GM12878 (cell line): Measurements from ENCODE around the gene B3GNT7. TPM values are rescaled to one million over a fixed set of nuclear protein-coding genes. Genes with fewer than 3 reads are reported as not detected.

Experiments used
- ATAC-seq: fragments of 200-7000 bp; cut with Tn5 transposase; 3 replicates; pipeline ENCODE4 v1.9.1; 2020; ENCODE audit warnings: mild to moderate bottlenecking, moderate library complexity
- BruUV-seq: library from RNA; stranded (reverse); fragments of 400-500 nt; replicated peaks from 2 replicates; lab custom pipeline; 2021; lab: Mats Ljungman, UMichigan
- CTCF ChIA-PET: fragments of 300-600 bp; sonication (Branson Sonifier 250); formaldehyde crosslinking; extraction: SDS; loops from one replicate; lab custom pipeline; 2021; ENCODE audit warnings: inconsistent platforms; lab: Yijun Ruan, JAX
- POLR2A ChIA-PET: fragments of 350-600 bp; formaldehyde crosslinking; extraction: SDS; loops from one replicate; lab custom pipeline; 2021; ENCODE audit warnings: inconsistent platforms; lab: Charles Lee
- RAD21 ChIA-PET: fragments of 300-600 bp; sonication (Branson Sonifier 250); formaldehyde crosslinking; loops from one replicate; lab custom pipeline; 2023; ENCODE audit warnings: antibody characterized with exemption; ENCODE audit not compliant: unreplicated experiment; lab: Charles Lee
- SMC1A ChIA-PET: fragments of 300-600 bp; sonication (Branson Sonifier 250); formaldehyde crosslinking; loops from one replicate; lab custom pipeline; 2023; ENCODE audit not compliant: unreplicated experiment, uncharacterized antibody; lab: Charles Lee
- DNase-seq: peaks from one replicate; pipeline ENCODE4 v3.0.0-alpha.2; 2011; ENCODE audit warnings: low read depth, low spot score
- FAIRE-seq: peaks from 3 replicates; lab custom pipeline; 2011; peaks lifted over from hg19 to GRCh38; lab: Jason Lieb, UNC
- H2AFZ ChIP-seq: 2 replicates; pipeline ENCODE4 v1.6.0; 2011; ENCODE audit warnings: low read depth, low read length, control low read depth; ENCODE audit not compliant: control insufficient read depth
- H3K27ac ChIP-seq: 2 replicates; pipeline ENCODE4 v1.5.1; 2011; ENCODE audit warnings: control low read depth; ENCODE audit not compliant: control insufficient read depth, insufficient read depth
- H3K27me3 ChIP-seq, 2 experiments: replicated peaks in 1 of 2; 2 replicates each; pipeline versions ENCODE4 v1.6.0 to v1.6.1; 2011; ENCODE audit warnings: low read length in 1 of 2; ENCODE audit not compliant: control insufficient read depth in 2 of 2, insufficient read depth in 2 of 2
- H3K36me3 ChIP-seq, 2 experiments: 2 replicates each; pipeline ENCODE4 v1.5.1; 2011; ENCODE audit warnings: low read length in 1 of 2; ENCODE audit not compliant: control insufficient read depth in 2 of 2, insufficient read depth in 2 of 2
- H3K4me1 ChIP-seq: 2 replicates; pipeline ENCODE4 v1.6.1; 2011; ENCODE audit warnings: mild to moderate bottlenecking, low read length, moderate library complexity, mixed read lengths; ENCODE audit not compliant: control insufficient read depth, insufficient read depth
- H3K4me2 ChIP-seq: 2 replicates; pipeline ENCODE4 v1.6.0; 2011; ENCODE audit warnings: control low read depth; ENCODE audit not compliant: control insufficient read depth, insufficient read depth
- H3K4me3 ChIP-seq: fragments of 200-600 bp; sonication (generic); 2 replicates; pipeline ENCODE4 v1.5.1; 2016
- H3K79me2 ChIP-seq: 2 replicates; pipeline ENCODE4 v1.6.0; 2011; ENCODE audit warnings: low read length; ENCODE audit not compliant: control insufficient read depth, insufficient read depth
- H3K9ac ChIP-seq: 2 replicates; pipeline ENCODE4 v1.8.0; 2011; ENCODE audit warnings: low read length, control low read depth, mixed read lengths; ENCODE audit not compliant: control insufficient read depth, insufficient read depth
- H3K9me3 ChIP-seq: replicated peaks from 3 replicates; pipeline ENCODE4 v1.5.1; 2011; ENCODE audit warnings: mild to moderate bottlenecking, low read length; ENCODE audit not compliant: control insufficient read depth, insufficient read depth
- H4K20me1 ChIP-seq: 2 replicates; pipeline ENCODE4 v1.6.0; 2011; ENCODE audit not compliant: control insufficient read depth, insufficient read depth
- DPF2 ChIP-seq: fragments of 450-650 bp; IDR thresholded peaks from 2 replicates; pipeline ENCODE4 v1.6.1; 2017; ENCODE audit warnings: mild to moderate bottlenecking
- EP300 ChIP-seq, 2 experiments: fragments of 150-350 bp in 1 of 2; IDR thresholded peaks; 2 replicates each; pipeline ENCODE4 v1.6.1; 2011 to 2012; ENCODE audit warnings: low read depth in 2 of 2, low read length in 2 of 2, borderline replicate concordance in 1 of 2, improper control_type of control experiment in 1 of 2, inconsistent platforms in 1 of 2; ENCODE audit not compliant: control insufficient read depth in 1 of 2
- NR2F1 ChIP-seq: fragments of 450-650 bp; conservative IDR thresholded peaks from 2 replicates; pipeline ENCODE4 v1.6.1; 2017; ENCODE audit warnings: mild to moderate bottlenecking
- POU2F2 ChIP-seq: IDR thresholded peaks from 3 replicates; pipeline ENCODE4 v1.6.1; 2011; ENCODE audit warnings: low read depth, mild to moderate bottlenecking, low read length, borderline replicate concordance
- RCOR1 ChIP-seq: conservative IDR thresholded peaks from 2 replicates; pipeline ENCODE4 v1.6.1; 2012; ENCODE audit warnings: low read depth, low read length, improper control_type of control experiment
- SPI1 ChIP-seq: IDR thresholded peaks from 2 replicates; pipeline ENCODE4 v1.6.1; 2011; ENCODE audit warnings: low read depth, mild to moderate bottlenecking, low read length, moderate library complexity, borderline replicate concordance; ENCODE audit not compliant: insufficient read depth
- SUPT20H ChIP-seq: IDR thresholded peaks from 2 replicates; pipeline ENCODE4 v1.6.1; 2011; ENCODE audit warnings: low read depth, mild to moderate bottlenecking, low read length, moderate library complexity, borderline replicate concordance; ENCODE audit not compliant: control insufficient read depth
- ZNF217 ChIP-seq: fragments of 450-650 bp; IDR thresholded peaks from 2 replicates; pipeline ENCODE4 v1.6.1; 2017; ENCODE audit warnings: antibody characterized with exemption, mild to moderate bottlenecking
- WGBS: methylation state at CpG from one replicate; pipeline ENCODE4 v1.1.6; 2016; ENCODE audit warnings: low lambda C conversion rate; ENCODE audit not compliant: insufficient replicate concordance, insufficient coverage; ENCODE audit errors: missing lambda C conversion rate; 5-methylcytosine and 5-hydroxymethylcytosine counted together
- in situ Hi-C: fragments of 300-500 bp; cut with MboI; formaldehyde crosslinking; loops from 9 replicates; pipeline ENCODE4 v1.14.3; 2018; ENCODE audit warnings: mixed read lengths
- intact Hi-C: fragments of 100-400 bp; cut with micrococcal nuclease; formaldehyde crosslinking; loops from one replicate; pipeline ENCODE4 v1.14.2; 2022; ENCODE audit not compliant: unreplicated experiment
- polyA plus RNA-seq, 11 experiments: library from polyadenylated mRNA; depleted of rRNA in 4 of 11; unstranded in 6 of 11; stranded (reverse) in 5 of 11; fragments of >200 nt; fragmentation: Nextera tagmentation in 4 of 11; fragmentation: Illumina TruSeq in 1 of 11; extraction: Ambion mirVana in 4 of 11; extraction: Trizol in 1 of 11; gene quantifications; 1 replicate in 1 of 11; 2 replicates in 10 of 11; pipeline versions ENCODE4 v1.2.1 to v1.2.3, GENCODE V29; 2011 to 2016; ENCODE audit warnings: inconsistent platforms in 2 of 11, missing spikeins in 2 of 11, low read depth in 1 of 11
- total RNA-seq, 4 experiments: library from RNA; depleted of rRNA in 3 of 4; stranded (reverse); fragments of >200 nt in 3 of 4; fragmentation: Illumina TruSeq in 1 of 4; extraction: Trizol in 1 of 4; gene quantifications; 2 replicates each; pipeline versions ENCODE4 v1.2.1 to v1.2.3, GENCODE V29; 2013 to 2021
- TF ChIP-seq, protein P1 (sequence below): IDR thresholded peaks from 2 replicates; pipeline ENCODE4 v1.6.1; 2012; ENCODE audit warnings: low read length, inconsistent platforms

B3GNT7 gene
- total and polyA plus RNA-seq, 10 of the 15 experiments (the other 5 are each of a cell fraction or from before 2014, with no cell fraction given): 0.91 to 12.6 (median 3.7) TPM

DNA sequence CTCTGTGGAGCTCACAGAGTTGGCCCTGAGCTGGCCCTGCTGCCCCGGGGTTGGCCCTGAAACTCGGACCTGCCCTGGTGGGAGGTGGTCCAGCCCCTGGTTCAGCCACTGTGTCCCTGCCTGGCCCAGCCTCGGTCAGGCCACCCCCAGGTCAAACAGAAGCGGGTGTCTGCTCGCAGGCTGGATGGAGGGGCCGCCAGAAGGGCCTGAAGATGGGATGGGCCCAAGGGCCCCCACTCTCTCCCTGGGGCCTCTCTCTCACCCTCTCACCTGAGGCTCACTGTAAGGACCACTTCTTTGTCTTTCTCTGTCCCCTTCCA, 25.1 kb upstream of the B3GNT7 start:
- ChIA-PET CTCF (no interaction called here), RAD21 (no interaction called here), POLR2A (no interaction called here), SMC1A (no interaction called here)
- in situ Hi-C loops: no loop called here
- no peak overlapping the region for H2AFZ ChIP-seq
- WGBS: 40% methylated on average over 5 of the region's 6 CpGs
- BruUV-seq: no TSS peak
- ATAC-seq: no peak
- H3K27ac ChIP-seq: no peak overlapping the region
- no peak overlapping the region for H3K4me2 ChIP-seq
- H3K9me3 ChIP-seq: no peaks in the 10 kb centered on the region
- TF ChIP-seq DPF2 (no peak), ZNF217 (no peak), EP300 (IDR thresholded peaks at IDR 0.05; ENCODE audit: borderline replicate concordance in 1 of 2, control insufficient read depth in 1 of 2, low read depth in 2 of 2, low read length in 2 of 2) (no peak), SPI1 (no peak), RCOR1 (no peak), POU2F2 (no peak), NR2F1 (no peak), SUPT20H (no peak)
- TF ChIP-seq, protein P1, sequence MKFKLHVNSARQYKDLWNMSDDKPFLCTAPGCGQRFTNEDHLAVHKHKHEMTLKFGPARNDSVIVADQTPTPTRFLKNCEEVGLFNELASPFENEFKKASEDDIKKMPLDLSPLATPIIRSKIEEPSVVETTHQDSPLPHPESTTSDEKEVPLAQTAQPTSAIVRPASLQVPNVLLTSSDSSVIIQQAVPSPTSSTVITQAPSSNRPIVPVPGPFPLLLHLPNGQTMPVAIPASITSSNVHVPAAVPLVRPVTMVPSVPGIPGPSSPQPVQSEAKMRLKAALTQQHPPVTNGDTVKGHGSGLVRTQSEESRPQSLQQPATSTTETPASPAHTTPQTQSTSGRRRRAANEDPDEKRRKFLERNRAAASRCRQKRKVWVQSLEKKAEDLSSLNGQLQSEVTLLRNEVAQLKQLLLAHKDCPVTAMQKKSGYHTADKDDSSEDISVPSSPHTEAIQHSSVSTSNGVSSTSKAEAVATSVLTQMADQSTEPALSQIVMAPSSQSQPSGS: no peak
- intact Hi-C loops: no loop called here
- no peaks in the 10 kb centered on the region for H4K20me1 ChIP-seq
- no peaks in the 10 kb centered on the region for H3K4me1 ChIP-seq
- no peak overlapping the region for H3K4me3 ChIP-seq
- no peaks in the 10 kb centered on the region for H3K36me3 ChIP-seq
- no peak overlapping the region for H3K9ac ChIP-seq
- no peak for DNase-seq
- H3K27me3 ChIP-seq: no peaks in the 10 kb centered on the region
- H3K79me2 ChIP-seq: no peaks in the 10 kb centered on the region
- FAIRE-seq: no peak
